SH-SY5Y (cell line): ENCODE data around the gene TSPAN18.

Source experiments
- GATA2 ChIP-seq: IDR thresholded peaks from 2 replicates; pipeline ENCODE4 v1.6.1; 2011; ENCODE audit warnings: mild to moderate bottlenecking, low read depth, low read length
- GATA3 ChIP-seq: IDR thresholded peaks from 2 replicates; pipeline ENCODE4 v1.6.1; 2011; ENCODE audit warnings: low read depth, mild to moderate bottlenecking, low read length, moderate library complexity

GRCh38 chr11:44764583-44764982, 37.8 kb downstream of the TSPAN18 start:
- TF ChIP-seq GATA2 = no peak
- no peak for TF ChIP-seq GATA3
